GM23248 (cell line): ENCODE measurements around the gene KCNJ12.
"Not testable (repeated sequence)": the region's sequence is repeated elsewhere in the genome, so short reads cannot be mapped to it uniquely, and the experiment has no call there.

Experiments used
- EZH2 ChIP-seq: fragments of 200-600 bp; sonication (generic); IDR thresholded peaks from 2 replicates; pipeline ENCODE4 v1.6.1; 2018; ENCODE audit warnings: antibody characterized with exemption, mild to moderate bottlenecking; ENCODE audit not compliant: insufficient read depth, poor library complexity, severe bottlenecking
- EZH2phosphoT487 ChIP-seq: fragments of 200-600 bp; sonication (generic); IDR thresholded peaks from 2 replicates; pipeline ENCODE4 v1.6.1; 2018; ENCODE audit warnings: antibody characterized with exemption, moderate library complexity, mild to moderate bottlenecking, low read depth; ENCODE audit not compliant: insufficient read depth

DNA sequence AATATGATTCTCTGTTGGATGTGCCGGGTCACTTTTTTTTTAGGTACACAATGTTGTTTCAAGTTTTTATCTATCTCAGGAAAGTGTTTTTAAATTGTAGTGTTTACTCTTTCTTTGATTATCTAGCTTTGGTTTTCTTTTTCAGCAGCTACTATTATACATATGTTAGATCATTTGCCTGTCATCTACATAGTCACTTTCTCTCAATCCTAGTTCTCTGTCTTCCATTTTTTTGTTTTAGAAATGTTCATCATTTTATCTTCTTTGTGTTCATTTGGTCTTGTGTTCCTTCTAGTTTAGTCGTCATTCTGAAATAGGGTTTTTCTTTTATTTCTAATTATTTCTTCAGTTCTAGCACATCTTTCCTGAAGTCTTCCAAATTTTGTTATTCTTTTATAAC, 47.4 kb upstream of the KCNJ12 start:
- TF ChIP-seq EZH2, EZH2phosphoT487: not testable (repeated sequence)
